C4-2B (cell line): ENCODE measurements around the gene SMYD5.
"Not testable (repeated sequence)": the region's sequence is repeated elsewhere in the genome, so short reads cannot be mapped to it uniquely, and the experiment has no call there.

Experiments used
- H3K27ac ChIP-seq: fragments of 450-650 bp; 2 replicates; pipeline ENCODE4 v1.5.1; 2017
- CTCF ChIP-seq: fragments of 450-650 bp; conservative IDR thresholded peaks from 2 replicates; pipeline ENCODE4 v1.5.1; 2017; ENCODE audit warnings: mild to moderate bottlenecking
- ZFX ChIP-seq: fragments of 450-650 bp; IDR thresholded peaks from 2 replicates; pipeline ENCODE4 v1.6.1; 2017

The SMYD5 gene

GRCh38 chr2:73259276-73259675 lies 45.2 kb downstream of the SMYD5 start:
- TF ChIP-seq ZFX: no peak
- no peak for TF ChIP-seq CTCF
- H3K27ac ChIP-seq: no peak overlapping the region

GRCh38 chr2:73259704-73260337 lies 45.8 kb downstream of the SMYD5 start:
- no peak overlapping the region for H3K27ac ChIP-seq
- TF ChIP-seq ZFX (no peak), CTCF (no peak)

GRCh38 chr2:73260338-73260984 lies 46.4 kb downstream of the SMYD5 start:
- H3K27ac ChIP-seq: no peak overlapping the region
- TF ChIP-seq CTCF: no peak; the same call in 1 of the 2 replicates
- no peak for TF ChIP-seq ZFX

- H3K27ac ChIP-seq: no peak overlapping the region
- no peak for TF ChIP-seq ZFX
Observed at GRCh38 chr2:73262108-73262651, 48.1 kb downstream of the SMYD5 start.

- not testable (repeated sequence) for H3K27ac ChIP-seq
Observed at GRCh38 chr2:73262691-73263429, 48.8 kb downstream of the SMYD5 start.

- TF ChIP-seq ZFX: no peak
- no peak for TF ChIP-seq CTCF
- no peak overlapping the region for H3K27ac ChIP-seq
Observed at GRCh38 chr2:73263540-73264331, 49.7 kb downstream of the SMYD5 start.

- no peak overlapping the region for H3K27ac ChIP-seq
- TF ChIP-seq CTCF (no peak), ZFX (no peak)
Observed at GRCh38 chr2:73264332-73264606, 50.2 kb downstream of the SMYD5 start.

GRCh38 chr2:73264783-73265182 lies 50.7 kb downstream of the SMYD5 start:
- TF ChIP-seq CTCF: no peak
- no peak for TF ChIP-seq ZFX
- H3K27ac ChIP-seq: no peak overlapping the region
